ENCODE data around the gene RUFY4.
A peak's percentile ranks its signal among the peaks of the same experiment; 100 is the strongest.
"Not testable (repeated sequence)": the region's sequence is repeated elsewhere in the genome, so short reads cannot be mapped to it uniquely, and the experiment has no call there.

Gene RUFY4
- total RNA-seq: 0.17 to 0.97 (median 0.78) reads per million in 3 donors

GRCh38 chr2:218068721-218069334 is at the start of gene RUFY4:
TSS of gene RUFY4 (plus strand) at chr2:218069253. CDS start at chr2:218070606, 1,353 bp downstream.
- not testable (repeated sequence) for H3K27me3 ChIP-seq (replicated peaks; ENCODE audit: control insufficient read depth, insufficient read depth, low read length, poor library complexity, severe bottlenecking); H3K4me1 ChIP-seq (ENCODE audit: control insufficient read depth, insufficient read depth, low read length, poor library complexity, severe bottlenecking); H3K9me3 ChIP-seq (ENCODE audit: control insufficient read depth, low read length); H3K27ac ChIP-seq (ENCODE audit: insufficient read depth, low read length, poor library complexity, severe bottlenecking); H3K36me3 ChIP-seq (ENCODE audit: control insufficient read depth, insufficient read depth, low read length)
- H3K4me3 ChIP-seq (ENCODE audit: insufficient read depth, low read depth, low read length, poor library complexity, severe bottlenecking): peak within 1 kb of the TSS; percentile 22
- DNase-seq: peak; percentile 24 to 47 (median 33)

GRCh38 chr2:218019411-218020060 is 49.5 kb upstream of the RUFY4 start:
- H3K27ac ChIP-seq (ENCODE audit: insufficient read depth, low read length, poor library complexity, severe bottlenecking): no peak overlapping the region
- no peaks in the 10 kb centered on the region for H3K4me1 ChIP-seq (ENCODE audit: control insufficient read depth, insufficient read depth, low read length, poor library complexity, severe bottlenecking)
- no peaks in the 10 kb centered on the region for H3K36me3 ChIP-seq (ENCODE audit: control insufficient read depth, insufficient read depth, low read length)
- no peak for DNase-seq
- H3K9me3 ChIP-seq (ENCODE audit: control insufficient read depth, low read length): no peaks in the 10 kb centered on the region
- H3K27me3 ChIP-seq (replicated peaks; ENCODE audit: control insufficient read depth, insufficient read depth, low read length, poor library complexity, severe bottlenecking): no peaks in the 10 kb centered on the region
- no peak overlapping the region for H3K4me3 ChIP-seq (ENCODE audit: insufficient read depth, low read depth, low read length, poor library complexity, severe bottlenecking)

GRCh38 chr2:218020281-218020680 is 48.8 kb upstream of the RUFY4 start:
- no peak for DNase-seq

GRCh38 chr2:218020966-218021535 is 48.0 kb upstream of the RUFY4 start:
- Histone ChIP-seq H3K27ac (ENCODE audit: insufficient read depth, low read length, poor library complexity, severe bottlenecking) (no peak overlapping the region), H3K27me3 (replicated peaks; ENCODE audit: control insufficient read depth, insufficient read depth, low read length, poor library complexity, severe bottlenecking) (no peaks in the 10 kb centered on the region), H3K36me3 (ENCODE audit: control insufficient read depth, insufficient read depth, low read length) (no peaks in the 10 kb centered on the region), H3K9me3 (ENCODE audit: control insufficient read depth, low read length) (no peaks in the 10 kb centered on the region), H3K4me3 (ENCODE audit: insufficient read depth, low read depth, low read length, poor library complexity, severe bottlenecking) (no peak overlapping the region), H3K4me1 (ENCODE audit: control insufficient read depth, insufficient read depth, low read length, poor library complexity, severe bottlenecking) (no peaks in the 10 kb centered on the region)
- DNase-seq: no peak

More at GRCh38 chr2:218020281-218020680, 48.8 kb upstream of the RUFY4 start:
- no peaks in the 10 kb centered on the region for H3K27me3 ChIP-seq (replicated peaks; ENCODE audit: control insufficient read depth, insufficient read depth, low read length, poor library complexity, severe bottlenecking)
- no peaks in the 10 kb centered on the region for H3K4me1 ChIP-seq (ENCODE audit: control insufficient read depth, insufficient read depth, low read length, poor library complexity, severe bottlenecking)
- no peak overlapping the region for H3K27ac ChIP-seq (ENCODE audit: insufficient read depth, low read length, poor library complexity, severe bottlenecking)
- no peak overlapping the region for H3K4me3 ChIP-seq (ENCODE audit: insufficient read depth, low read depth, low read length, poor library complexity, severe bottlenecking)
- H3K9me3 ChIP-seq (ENCODE audit: control insufficient read depth, low read length): no peaks in the 10 kb centered on the region
- no peaks in the 10 kb centered on the region for H3K36me3 ChIP-seq (ENCODE audit: control insufficient read depth, insufficient read depth, low read length)

- Histone ChIP-seq H3K36me3 (ENCODE audit: control insufficient read depth, insufficient read depth, low read length) (no peaks in the 10 kb centered on the region), H3K27me3 (replicated peaks; ENCODE audit: control insufficient read depth, insufficient read depth, low read length, poor library complexity, severe bottlenecking) (no peaks in the 10 kb centered on the region), H3K9me3 (ENCODE audit: control insufficient read depth, low read length) (no peaks in the 10 kb centered on the region), H3K4me1 (ENCODE audit: control insufficient read depth, insufficient read depth, low read length, poor library complexity, severe bottlenecking) (no peaks in the 10 kb centered on the region), H3K27ac (ENCODE audit: insufficient read depth, low read length, poor library complexity, severe bottlenecking) (no peak overlapping the region), H3K4me3 (ENCODE audit: insufficient read depth, low read depth, low read length, poor library complexity, severe bottlenecking) (no peak overlapping the region)
- DNase-seq: no peak
Measured at GRCh38 chr2:218021536-218022071, 47.4 kb upstream of the RUFY4 start.

- no peak for DNase-seq
- H3K27ac ChIP-seq (ENCODE audit: insufficient read depth, low read length, poor library complexity, severe bottlenecking): no peak overlapping the region
- H3K4me1 ChIP-seq (ENCODE audit: control insufficient read depth, insufficient read depth, low read length, poor library complexity, severe bottlenecking): no peaks in the 10 kb centered on the region
- no peaks in the 10 kb centered on the region for H3K36me3 ChIP-seq (ENCODE audit: control insufficient read depth, insufficient read depth, low read length)
- no peaks in the 10 kb centered on the region for H3K27me3 ChIP-seq (replicated peaks; ENCODE audit: control insufficient read depth, insufficient read depth, low read length, poor library complexity, severe bottlenecking)
- no peak overlapping the region for H3K4me3 ChIP-seq (ENCODE audit: insufficient read depth, low read depth, low read length, poor library complexity, severe bottlenecking)
- no peaks in the 10 kb centered on the region for H3K9me3 ChIP-seq (ENCODE audit: control insufficient read depth, low read length)
Measured at GRCh38 chr2:218022131-218022850, 46.8 kb upstream of the RUFY4 start.

- Histone ChIP-seq H3K27ac (ENCODE audit: insufficient read depth, low read length, poor library complexity, severe bottlenecking) (no peak overlapping the region), H3K4me1 (ENCODE audit: control insufficient read depth, insufficient read depth, low read length, poor library complexity, severe bottlenecking) (no peaks in the 10 kb centered on the region), H3K9me3 (ENCODE audit: control insufficient read depth, low read length) (no peaks in the 10 kb centered on the region), H3K27me3 (replicated peaks; ENCODE audit: control insufficient read depth, insufficient read depth, low read length, poor library complexity, severe bottlenecking) (no peaks in the 10 kb centered on the region), H3K36me3 (ENCODE audit: control insufficient read depth, insufficient read depth, low read length) (no peaks in the 10 kb centered on the region), H3K4me3 (ENCODE audit: insufficient read depth, low read depth, low read length, poor library complexity, severe bottlenecking) (no peak overlapping the region)
- DNase-seq: no peak
Measured at GRCh38 chr2:218022851-218023530, 46.1 kb upstream of the RUFY4 start.

GRCh38 chr2:218023636-218024035 is 45.4 kb upstream of the RUFY4 start:
- no peaks in the 10 kb centered on the region for H3K9me3 ChIP-seq (ENCODE audit: control insufficient read depth, low read length)

GRCh38 chr2:218024336-218024735 is 44.7 kb upstream of the RUFY4 start:
- no peaks in the 10 kb centered on the region for H3K27me3 ChIP-seq (replicated peaks; ENCODE audit: control insufficient read depth, insufficient read depth, low read length, poor library complexity, severe bottlenecking)
- H3K27ac ChIP-seq (ENCODE audit: insufficient read depth, low read length, poor library complexity, severe bottlenecking): no peak overlapping the region
- H3K4me3 ChIP-seq (ENCODE audit: insufficient read depth, low read depth, low read length, poor library complexity, severe bottlenecking): no peak overlapping the region
- no peaks in the 10 kb centered on the region for H3K36me3 ChIP-seq (ENCODE audit: control insufficient read depth, insufficient read depth, low read length)
- no peaks in the 10 kb centered on the region for H3K4me1 ChIP-seq (ENCODE audit: control insufficient read depth, insufficient read depth, low read length, poor library complexity, severe bottlenecking)
- H3K9me3 ChIP-seq (ENCODE audit: control insufficient read depth, low read length): no peaks in the 10 kb centered on the region
- DNase-seq: no peak

More at GRCh38 chr2:218023636-218024035, 45.4 kb upstream of the RUFY4 start:
- no peaks in the 10 kb centered on the region for H3K36me3 ChIP-seq (ENCODE audit: control insufficient read depth, insufficient read depth, low read length)
- no peaks in the 10 kb centered on the region for H3K4me1 ChIP-seq (ENCODE audit: control insufficient read depth, insufficient read depth, low read length, poor library complexity, severe bottlenecking)
- no peak overlapping the region for H3K27ac ChIP-seq (ENCODE audit: insufficient read depth, low read length, poor library complexity, severe bottlenecking)
- DNase-seq: no peak
- no peak overlapping the region for H3K4me3 ChIP-seq (ENCODE audit: insufficient read depth, low read depth, low read length, poor library complexity, severe bottlenecking)
- no peaks in the 10 kb centered on the region for H3K27me3 ChIP-seq (replicated peaks; ENCODE audit: control insufficient read depth, insufficient read depth, low read length, poor library complexity, severe bottlenecking)
